HepG2 (cell line): ENCODE measurements around the gene PIAS1.

Source experiments
- CTCF ChIP-seq: sonication (generic); formaldehyde crosslinking; IDR thresholded peaks from 2 replicates; pipeline ENCODE4 v1.5.0; 2020; ENCODE audit warnings: mild to moderate bottlenecking, missing genetic modification reagents, moderate library complexity
- GATA4 ChIP-seq: sonication (generic); IDR thresholded peaks from 2 replicates; pipeline ENCODE4 v1.6.1; 2016; ENCODE audit warnings: antibody characterized with exemption, low read depth, borderline replicate concordance
- KDM1A ChIP-seq: IDR thresholded peaks from 2 replicates; pipeline ENCODE4 v1.6.1; 2016; ENCODE audit warnings: missing compliant biosample characterization
- MXI1 ChIP-seq: IDR thresholded peaks from 3 replicates; pipeline ENCODE4 v1.6.1; 2012; ENCODE audit warnings: low read depth, low read length, inconsistent platforms, borderline replicate concordance

GRCh38 chr15:68113751-68114150 lies 59.6 kb downstream of the PIAS1 start:
- TF ChIP-seq KDM1A (CRISPR knock-in tag) (no peak), CTCF (CRISPR knock-in tag) (no peak), GATA4 (no peak), MXI1 (no peak)
